Progenitor cell of endocrine pancreas (in vitro differentiated cells): Measurements from ENCODE around the gene SELENOV. TPM values are rescaled to one million over a fixed set of nuclear protein-coding genes. Genes with fewer than 3 reads are reported as not detected.

Experiments
- DNase-seq: peaks from one replicate; pipeline ENCODE4 v3.0.0; 2021; ENCODE audit warnings: low spot score; ENCODE audit not compliant: unreplicated experiment
- H3K27ac Mint-ChIP-seq: 2 replicates; pipeline ENCODE4 v1.8.0; 2021; ENCODE audit warnings: mild to moderate bottlenecking, moderate library complexity, mixed read lengths
- H3K27me3 Mint-ChIP-seq: 2 replicates; pipeline ENCODE4 v1.8.0; 2021; ENCODE audit warnings: mixed read lengths
- H3K36me3 Mint-ChIP-seq: 2 replicates; pipeline ENCODE4 v1.8.0; 2022; ENCODE audit warnings: mixed read lengths; ENCODE audit not compliant: insufficient read depth
- H3K4me1 Mint-ChIP-seq: 2 replicates; pipeline ENCODE4 v1.8.0; 2021; ENCODE audit warnings: low read depth, mixed read lengths
- H3K4me3 Mint-ChIP-seq: 2 replicates; pipeline ENCODE4 v1.8.0; 2021; ENCODE audit warnings: low read depth, mild to moderate bottlenecking, moderate library complexity, mixed read lengths
- H3K9me3 Mint-ChIP-seq: 2 replicates; pipeline ENCODE4 v1.8.0; 2021; ENCODE audit warnings: low read depth, mixed read lengths
- total RNA-seq: library from RNA; stranded (reverse); gene quantifications from 2 replicates; pipeline ENCODE4 v1.2.1, GENCODE V29; 2021
- TF ChIP-seq, protein P1 (sequence below): fragments of 200-600 bp; sonication (generic); IDR thresholded peaks from one replicate; pipeline ENCODE4 v1.5.0; 2021; ENCODE audit warnings: antibody characterized with exemption, mild to moderate bottlenecking; ENCODE audit not compliant: unreplicated experiment

SELENOV gene
- total RNA-seq, 1 donor from 2014 or later: 5.1 TPM

DNA sequence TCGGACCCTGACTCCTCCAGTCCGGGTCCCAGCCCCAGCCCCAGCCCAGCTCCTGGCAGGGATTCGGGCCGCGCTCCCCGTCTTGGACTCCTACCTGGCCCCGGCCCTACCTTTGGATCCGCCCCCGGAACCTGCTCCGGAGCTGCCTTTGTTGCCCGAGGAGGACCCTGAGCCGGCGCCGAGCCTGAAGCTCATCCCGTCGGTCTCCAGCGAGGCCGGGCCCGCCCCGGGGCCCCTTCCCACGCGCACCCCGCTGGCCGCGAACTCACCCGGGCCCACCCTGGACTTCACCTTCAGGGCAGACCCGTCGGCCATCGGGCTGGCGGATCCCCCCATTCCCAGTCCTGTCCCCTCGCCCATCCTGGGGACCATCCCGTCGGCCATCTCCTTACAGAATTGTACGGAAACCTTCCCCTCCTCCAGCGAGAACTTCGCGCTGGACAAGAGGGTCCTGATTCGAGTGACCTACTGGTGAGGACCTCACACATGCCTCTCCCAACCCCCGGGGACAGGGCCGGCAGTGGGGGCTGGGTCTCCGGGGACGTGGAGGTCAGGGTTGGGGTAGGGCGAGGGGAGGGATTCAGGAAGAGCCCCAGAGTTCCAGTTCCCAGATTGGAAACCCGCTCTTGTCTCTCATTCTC is 732 bp downstream of the SELENOV start:
- H3K9me3 Mint-ChIP-seq: no peaks in the 10 kb centered on the region
- peak overlapping the region; percentile 82 for H3K27ac Mint-ChIP-seq
- peaks cover 6% of the 10 kb centered on the region for H3K4me1 Mint-ChIP-seq
- peak; percentile 29 for DNase-seq
- peak overlapping the region; percentile 84 for H3K4me3 Mint-ChIP-seq
- H3K27me3 Mint-ChIP-seq: peaks cover 10% of the 10 kb centered on the region
- TF ChIP-seq, protein P1, sequence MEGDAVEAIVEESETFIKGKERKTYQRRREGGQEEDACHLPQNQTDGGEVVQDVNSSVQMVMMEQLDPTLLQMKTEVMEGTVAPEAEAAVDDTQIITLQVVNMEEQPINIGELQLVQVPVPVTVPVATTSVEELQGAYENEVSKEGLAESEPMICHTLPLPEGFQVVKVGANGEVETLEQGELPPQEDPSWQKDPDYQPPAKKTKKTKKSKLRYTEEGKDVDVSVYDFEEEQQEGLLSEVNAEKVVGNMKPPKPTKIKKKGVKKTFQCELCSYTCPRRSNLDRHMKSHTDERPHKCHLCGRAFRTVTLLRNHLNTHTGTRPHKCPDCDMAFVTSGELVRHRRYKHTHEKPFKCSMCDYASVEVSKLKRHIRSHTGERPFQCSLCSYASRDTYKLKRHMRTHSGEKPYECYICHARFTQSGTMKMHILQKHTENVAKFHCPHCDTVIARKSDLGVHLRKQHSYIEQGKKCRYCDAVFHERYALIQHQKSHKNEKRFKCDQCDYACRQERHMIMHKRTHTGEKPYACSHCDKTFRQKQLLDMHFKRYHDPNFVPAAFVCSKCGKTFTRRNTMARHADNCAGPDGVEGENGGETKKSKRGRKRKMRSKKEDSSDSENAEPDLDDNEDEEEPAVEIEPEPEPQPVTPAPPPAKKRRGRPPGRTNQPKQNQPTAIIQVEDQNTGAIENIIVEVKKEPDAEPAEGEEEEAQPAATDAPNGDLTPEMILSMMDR: no peak
- peaks cover 3% of the 10 kb centered on the region for H3K36me3 Mint-ChIP-seq

DNA sequence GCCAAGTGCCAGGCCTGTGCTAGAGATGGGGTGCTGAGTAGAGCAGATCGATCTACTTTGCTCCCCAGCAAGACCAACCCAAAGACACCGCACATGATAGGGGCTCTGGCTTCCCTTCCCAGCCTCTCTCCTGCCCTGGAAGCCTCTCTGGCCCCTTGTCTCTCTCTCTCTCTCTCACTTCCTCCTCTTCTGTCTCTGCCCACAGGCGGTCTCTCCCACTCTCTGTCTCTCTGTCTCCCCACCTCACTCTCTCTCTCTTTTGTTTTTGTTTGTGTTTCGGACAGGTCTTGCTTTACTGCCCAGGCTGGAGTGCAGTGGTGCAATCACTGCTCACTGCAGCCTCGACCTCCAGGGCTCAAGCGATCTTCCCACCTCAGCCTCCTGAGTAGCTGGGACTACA is 1.3 kb downstream of the SELENOV start:
- H3K4me1 Mint-ChIP-seq: peaks cover 6% of the 10 kb centered on the region
- peak overlapping the region; percentile 5 for H3K27ac Mint-ChIP-seq
- H3K27me3 Mint-ChIP-seq: peaks cover 10% of the 10 kb centered on the region
- peak overlapping the region; percentile 84 for H3K4me3 Mint-ChIP-seq
- H3K36me3 Mint-ChIP-seq: peaks cover 3% of the 10 kb centered on the region
- no peak for DNase-seq
- no peaks in the 10 kb centered on the region for H3K9me3 Mint-ChIP-seq
- TF ChIP-seq, protein P1: no peak

GRCh38 chr19:39517432-39517831 is 2.5 kb downstream of the SELENOV start:
- no peak overlapping the region for H3K27ac Mint-ChIP-seq
- no peak for DNase-seq
- H3K27me3 Mint-ChIP-seq: peaks cover 10% of the 10 kb centered on the region
- H3K4me3 Mint-ChIP-seq: peak overlapping the region; percentile 84
- TF ChIP-seq, protein P1: no peak
- peaks cover 6% of the 10 kb centered on the region for H3K4me1 Mint-ChIP-seq
- H3K36me3 Mint-ChIP-seq: peaks cover 3% of the 10 kb centered on the region
- no peaks in the 10 kb centered on the region for H3K9me3 Mint-ChIP-seq

DNA sequence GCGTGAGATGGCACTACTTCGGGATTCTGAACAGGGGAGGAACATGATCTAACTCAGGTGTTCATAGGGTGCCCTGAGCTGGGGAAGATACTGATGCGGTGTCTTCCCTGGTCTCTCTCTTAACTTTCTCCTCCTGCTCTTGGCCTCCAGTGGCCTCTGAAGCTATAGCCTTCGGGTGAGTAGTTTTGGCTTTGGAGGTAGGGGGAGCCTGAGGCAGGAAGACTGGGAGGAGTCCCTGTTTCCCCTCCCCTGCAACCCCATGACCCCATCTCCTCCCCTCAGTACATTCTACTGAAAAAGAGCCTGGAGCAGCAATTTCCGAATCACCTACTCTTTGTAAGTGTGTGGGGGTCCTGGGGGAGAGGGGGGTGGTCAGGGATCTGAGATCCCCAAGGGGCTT is 3.5 kb downstream of the SELENOV start:
- no peak for DNase-seq

GRCh38 chr19:39518975-39519374 is 4.0 kb downstream of the SELENOV start:
- no peak for DNase-seq
- peak overlapping the region; percentile 56 for H3K27ac Mint-ChIP-seq
- H3K36me3 Mint-ChIP-seq: peaks cover 3% of the 10 kb centered on the region
- TF ChIP-seq, protein P1: no peak
- H3K9me3 Mint-ChIP-seq: no peaks in the 10 kb centered on the region
- peaks cover 8% of the 10 kb centered on the region for H3K27me3 Mint-ChIP-seq
- H3K4me3 Mint-ChIP-seq: no peak overlapping the region
- H3K4me1 Mint-ChIP-seq: peaks cover 6% of the 10 kb centered on the region

More for the DNA sequence above, 3.5 kb downstream of the SELENOV start:
- TF ChIP-seq, protein P1: no peak
- Mint-ChIP-seq H3K4me3 (peak overlapping the region; percentile 40), H3K27ac (peak overlapping the region; percentile 56), H3K4me1 (peaks cover 6% of the 10 kb centered on the region), H3K27me3 (peaks cover 8% of the 10 kb centered on the region), H3K36me3 (peaks cover 3% of the 10 kb centered on the region), H3K9me3 (no peaks in the 10 kb centered on the region)
